Measurements from ENCODE around the gene ETHE1.

DNA sequence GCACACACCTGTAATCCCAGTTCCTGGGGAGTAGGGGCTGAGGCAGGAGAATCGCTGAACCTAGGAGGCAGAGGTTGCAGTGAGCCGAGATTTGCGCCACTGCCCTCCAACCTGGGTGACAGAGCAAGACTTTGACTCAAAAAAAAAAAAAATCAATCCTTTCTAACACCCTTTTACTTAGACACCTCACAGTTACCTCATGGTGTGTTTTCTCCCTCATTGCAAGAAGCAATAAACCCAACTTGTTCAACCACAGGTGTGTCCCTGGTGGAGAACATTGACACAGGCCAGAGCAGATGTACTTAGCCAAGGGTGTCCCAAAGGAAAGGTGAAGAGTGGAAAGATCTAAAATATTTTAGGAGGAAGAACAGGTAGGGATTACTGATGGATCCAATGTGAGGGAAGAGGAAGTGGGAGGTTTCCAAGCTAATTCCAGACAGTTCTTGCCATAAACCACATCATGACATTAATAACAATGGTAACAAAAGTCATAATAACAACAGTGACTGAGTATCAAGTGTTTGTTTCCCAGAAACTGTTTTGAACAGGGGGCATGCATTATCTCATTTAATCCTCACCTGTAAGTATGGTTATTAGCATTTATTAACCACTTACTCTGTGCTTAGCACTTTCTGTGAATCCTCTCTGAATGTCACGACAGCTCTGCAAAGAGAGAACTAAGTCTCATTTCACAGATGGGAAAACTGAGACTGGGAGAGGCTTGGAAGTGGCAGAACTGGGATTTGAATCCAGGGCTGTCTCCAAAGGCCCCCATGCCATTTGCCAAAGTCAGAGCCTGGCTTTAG lies 58.4 kb downstream of the ETHE1 start:
- TF ChIP-seq POLR2AphosphoS5 (IDR thresholded peaks at IDR 0.05; ENCODE audit: borderline replicate concordance, low read depth, low read length) (no peak), EZH2 (IDR thresholded peaks at IDR 0.05) (no peak)

Data from SK-N-MC (cell line).